Caco-2 (cell line): Measurements from ENCODE around the gene CXCR6. TPM values are rescaled to one million over a fixed set of nuclear protein-coding genes. Genes with fewer than 3 reads are reported as not detected.

ENCODE experiments used
- BruUV-seq: library from RNA; stranded (reverse); fragments of 400-500 nt; replicated peaks from 2 replicates; lab custom pipeline; 2021; lab: Mats Ljungman, UMichigan
- CTCF ChIA-PET: fragments of 300-600 bp; sonication (Branson Sonifier 250); formaldehyde crosslinking; loops from one replicate; lab custom pipeline; 2022; ENCODE audit warnings: antibody characterized with exemption; lab: Charles Lee
- POLR2A ChIA-PET: fragments of 300-600 bp; sonication (Branson Sonifier 250); formaldehyde crosslinking; loops from one replicate; lab custom pipeline; 2022; ENCODE audit warnings: antibody characterized with exemption; lab: Charles Lee
- DNase-seq, 2 experiments: peaks; one replicate each; pipeline versions ENCODE4 v3.0.0 to v3.0.0-alpha.2; 2020 to 2022
- H3K27me3 ChIP-seq: replicated peaks from 2 replicates; pipeline ENCODE4 v1.6.0; 2011; ENCODE audit warnings: low read length; ENCODE audit not compliant: control insufficient read depth, insufficient read depth
- H3K36me3 ChIP-seq: 2 replicates; pipeline ENCODE4 v1.5.1; 2011; ENCODE audit warnings: low read length; ENCODE audit not compliant: control insufficient read depth, insufficient read depth
- H3K4me1 ChIP-seq: fragments of 250-450 bp; sonication (Bioruptor Pico); 2 replicates; pipeline ENCODE4 v1.5.1; 2020; ENCODE audit warnings: mild to moderate bottlenecking
- H3K4me3 ChIP-seq: 2 replicates; pipeline ENCODE4 v1.5.1; 2011; ENCODE audit warnings: low read depth, mild to moderate bottlenecking, control low read depth, low read length
- H3K9me3 ChIP-seq: fragments of 250-450 bp; sonication (Bioruptor Pico); 2 replicates; pipeline ENCODE4 v1.5.1; 2020; ENCODE audit warnings: mild to moderate bottlenecking, moderate library complexity
- H3K27ac Mint-ChIP-seq: one replicate; pipeline ENCODE4 v1.8.0; 2022; ENCODE audit warnings: mixed read lengths; ENCODE audit not compliant: unreplicated experiment
- H3K27me3 Mint-ChIP-seq: one replicate; pipeline ENCODE4 v1.8.0; 2022; ENCODE audit warnings: mixed read lengths; ENCODE audit not compliant: insufficient read depth, unreplicated experiment
- H3K36me3 Mint-ChIP-seq: one replicate; pipeline ENCODE4 v1.8.0; 2022; ENCODE audit warnings: mild to moderate bottlenecking, mixed read lengths; ENCODE audit not compliant: insufficient read depth, unreplicated experiment
- H3K4me1 Mint-ChIP-seq: one replicate; pipeline ENCODE4 v1.8.0; 2022; ENCODE audit warnings: low read depth, mixed read lengths; ENCODE audit not compliant: unreplicated experiment
- H3K4me3 Mint-ChIP-seq: one replicate; pipeline ENCODE4 v1.8.0; 2022; ENCODE audit warnings: mild to moderate bottlenecking, moderate library complexity, mixed read lengths; ENCODE audit not compliant: unreplicated experiment
- H3K9me3 Mint-ChIP-seq: one replicate; pipeline ENCODE4 v1.8.0; 2022; ENCODE audit warnings: mixed read lengths; ENCODE audit not compliant: unreplicated experiment
- CTCF ChIP-seq, 2 experiments: fragments of 200-600 bp in 1 of 2; IDR thresholded peaks; 1 replicate in 1 of 2; 2 replicates in 1 of 2; pipeline versions ENCODE4 v1.5.1 to v1.8.0; 2011 to 2022; ENCODE audit warnings: antibody characterized with exemption in 1 of 2, control low read depth in 1 of 2, inconsistent platforms in 1 of 2, low read depth in 1 of 2, low read length in 1 of 2, mild to moderate bottlenecking in 1 of 2, moderate library complexity in 1 of 2; ENCODE audit not compliant: insufficient read depth in 1 of 2, severe bottlenecking in 1 of 2, unreplicated experiment in 1 of 2
- intact Hi-C: fragments of 100-400 bp; cut with micrococcal nuclease; formaldehyde crosslinking; loops from one replicate; pipeline ENCODE4 v1.10.0; 2022; ENCODE audit not compliant: unreplicated experiment
- total RNA-seq: library from RNA; stranded (reverse); gene quantifications from 2 replicates; pipeline ENCODE4 v1.2.3, GENCODE V29; 2022

CXCR6 gene
- total RNA-seq, 1 experiment from 2014 or later = not detected

- Histone ChIP-seq H3K4me1 (no peaks in the 10 kb centered on the region), H3K4me3 (no peak overlapping the region), H3K36me3 (no peaks in the 10 kb centered on the region), H3K9me3 (no peaks in the 10 kb centered on the region), H3K27me3 (no peaks in the 10 kb centered on the region)
- H3K27me3 Mint-ChIP-seq = no peaks in the 10 kb centered on the region
- H3K4me1 Mint-ChIP-seq = peaks cover 6% of the 10 kb centered on the region
- no peak overlapping the region for H3K27ac Mint-ChIP-seq
- no peaks in the 10 kb centered on the region for H3K36me3 Mint-ChIP-seq
- CTCF ChIA-PET = no interaction called here
- DNase-seq = no peak
- intact Hi-C loops = no loop called here
- POLR2A ChIA-PET = no interaction called here
- no peak for TF ChIP-seq CTCF (IDR thresholded peaks at IDR 0.05; ENCODE audit: insufficient read depth in 1 of 2, low read depth in 1 of 2, low read length in 1 of 2, severe bottlenecking in 1 of 2, unreplicated experiment in 1 of 2)
- H3K9me3 Mint-ChIP-seq = no peaks in the 10 kb centered on the region
- no peak overlapping the region for H3K4me3 Mint-ChIP-seq
- no TSS peak for BruUV-seq
Observed at GRCh38 chr3:45896956-45897355, 46.3 kb upstream of the CXCR6 start.

- Histone ChIP-seq H3K27me3 (no peaks in the 10 kb centered on the region), H3K36me3 (no peaks in the 10 kb centered on the region), H3K4me3 (no peak overlapping the region), H3K9me3 (no peaks in the 10 kb centered on the region), H3K4me1 (no peaks in the 10 kb centered on the region)
- intact Hi-C loops = no loop called here
- Mint-ChIP-seq H3K27ac (no peak overlapping the region), H3K27me3 (peaks cover 3% of the 10 kb centered on the region), H3K9me3 (peaks cover 9% of the 10 kb centered on the region), H3K4me1 (peaks cover 7% of the 10 kb centered on the region), H3K4me3 (no peak overlapping the region), H3K36me3 (no peaks in the 10 kb centered on the region)
- POLR2A ChIA-PET = no interaction called here
- DNase-seq = no peak
- TF ChIP-seq CTCF (IDR thresholded peaks at IDR 0.05; ENCODE audit: insufficient read depth in 1 of 2, low read depth in 1 of 2, low read length in 1 of 2, severe bottlenecking in 1 of 2, unreplicated experiment in 1 of 2) = no peak
- BruUV-seq = no TSS peak
- CTCF ChIA-PET = no interaction called here
Observed at GRCh38 chr3:45904931-45905330, 38.3 kb upstream of the CXCR6 start.

GRCh38 chr3:45905755-45906154, 37.5 kb upstream of the CXCR6 start:
- Histone ChIP-seq H3K9me3 (no peaks in the 10 kb centered on the region), H3K36me3 (no peaks in the 10 kb centered on the region), H3K4me1 (no peaks in the 10 kb centered on the region), H3K27me3 (no peaks in the 10 kb centered on the region), H3K4me3 (no peak overlapping the region)
- DNase-seq = no peak
- CTCF ChIA-PET = no interaction called here
- Mint-ChIP-seq H3K27ac (no peak overlapping the region), H3K27me3 (peaks cover 3% of the 10 kb centered on the region), H3K4me1 (peaks cover 7% of the 10 kb centered on the region), H3K4me3 (no peak overlapping the region), H3K9me3 (peaks cover 9% of the 10 kb centered on the region), H3K36me3 (no peaks in the 10 kb centered on the region)
- intact Hi-C loops = no loop called here
- POLR2A ChIA-PET = no interaction called here
- BruUV-seq = no TSS peak
- no peak for TF ChIP-seq CTCF (IDR thresholded peaks at IDR 0.05; ENCODE audit: insufficient read depth in 1 of 2, low read depth in 1 of 2, low read length in 1 of 2, severe bottlenecking in 1 of 2, unreplicated experiment in 1 of 2)
